Common myeloid progenitor, CD34-positive (primary cell): ENCODE results near the gene NPIPA5.
"Not testable (repeated sequence)": the region's sequence is repeated elsewhere in the genome, so short reads cannot be mapped to it uniquely, and the experiment has no call there.

Source experiments
- CTCF ChIA-PET: fragments of 350-600 bp; sonication (Branson Sonifier 250); formaldehyde crosslinking; loops from one replicate; lab custom pipeline; 2021; ENCODE audit warnings: antibody characterized with exemption; lab: Charles Lee
- POLR2A ChIA-PET: fragments of 350-600 bp; sonication (Branson Sonifier 250); formaldehyde crosslinking; loops from one replicate; lab custom pipeline; 2021; ENCODE audit warnings: antibody characterized with exemption; lab: Charles Lee
- DNase-seq, 3 donors: peaks; one replicate each; pipeline versions ENCODE4 v3.0.0 to v3.0.0-alpha.2; 2013
- H3K27ac ChIP-seq, 2 experiments: 1 replicate in 1 of 2; 2 replicates in 1 of 2; pipeline ENCODE4 v1.7.0; 2013; ENCODE audit warnings: inconsistent platforms in 2 of 2, low read length in 2 of 2, mild to moderate bottlenecking in 2 of 2, low read depth in 1 of 2, moderate library complexity in 1 of 2; ENCODE audit not compliant: severe bottlenecking in 2 of 2, insufficient read depth in 1 of 2, poor library complexity in 1 of 2
- H3K27me3 ChIP-seq, 5 experiments: replicated peaks in 2 of 5; 1 replicate in 3 of 5; 2 replicates in 2 of 5; pipeline versions ENCODE4 v1.6.1 to v1.7.0; 2013; ENCODE audit warnings: low read length in 4 of 5, mild to moderate bottlenecking in 2 of 5, moderate library complexity in 2 of 5, inconsistent platforms in 1 of 5; ENCODE audit not compliant: insufficient read depth in 5 of 5, control insufficient read depth in 4 of 5
- H3K36me3 ChIP-seq, 4 experiments: 1 replicate in 2 of 4; 2 replicates in 2 of 4; pipeline versions ENCODE4 v1.6.1 to v1.7.0; 2013; ENCODE audit warnings: low read length in 3 of 4, control low read depth in 1 of 4, mild to moderate bottlenecking in 1 of 4; ENCODE audit not compliant: control insufficient read depth in 4 of 4, insufficient read depth in 4 of 4
- H3K4me1 ChIP-seq, 4 experiments: 1 replicate in 3 of 4; 2 replicates in 1 of 4; pipeline versions ENCODE4 v1.6.1 to v1.7.1; 2013; ENCODE audit warnings: low read length in 3 of 4, mild to moderate bottlenecking in 3 of 4, control low read depth in 1 of 4, inconsistent platforms in 1 of 4, moderate library complexity in 1 of 4; ENCODE audit not compliant: control insufficient read depth in 4 of 4, insufficient read depth in 4 of 4; ENCODE audit errors: control extremely low read depth in 1 of 4
- H3K4me3 ChIP-seq, 7 experiments: 1 replicate in 4 of 7; 2 replicates in 3 of 7; pipeline versions ENCODE4 v1.5.1 to v1.7.0; 2013; ENCODE audit warnings: mild to moderate bottlenecking in 7 of 7, low read length in 6 of 7, moderate library complexity in 6 of 7, inconsistent platforms in 2 of 7, low read depth in 2 of 7, control low read depth in 1 of 7; ENCODE audit not compliant: insufficient read depth in 4 of 7, control insufficient read depth in 1 of 7; ENCODE audit errors: extremely low read depth in 1 of 7
- H3K9me3 ChIP-seq, 5 experiments: 1 replicate in 4 of 5; 2 replicates in 1 of 5; pipeline versions ENCODE4 v1.6.1 to v1.7.1; 2013; ENCODE audit warnings: low read length in 4 of 5, mild to moderate bottlenecking in 2 of 5, inconsistent platforms in 1 of 5, low read depth in 1 of 5, moderate library complexity in 1 of 5; ENCODE audit not compliant: control insufficient read depth in 4 of 5, insufficient read depth in 2 of 5; ENCODE audit errors: control extremely low read depth in 1 of 5
- WGBS: methylation state at CpG from one replicate; pipeline ENCODE4 v1.1.5; 2013; ENCODE audit not compliant: insufficient coverage; 5-methylcytosine and 5-hydroxymethylcytosine counted together

NPIPA5 gene

GRCh38 chr16:15335609-15336008 is 42.5 kb downstream of the NPIPA5 start:
- H3K9me3 ChIP-seq, POLR2A ChIA-PET, H3K36me3 ChIP-seq, H3K27me3 ChIP-seq, CTCF ChIA-PET, H3K4me3 ChIP-seq, H3K27ac ChIP-seq, DNase-seq, H3K4me1 ChIP-seq: not testable (repeated sequence)
- no CpG with 5 or more reads among the region's 2 CpGs for WGBS

- no CpG with 5 or more reads among the region's 5 CpGs for WGBS
- H3K4me3 ChIP-seq, DNase-seq, H3K9me3 ChIP-seq, H3K36me3 ChIP-seq, H3K27ac ChIP-seq, H3K27me3 ChIP-seq, H3K4me1 ChIP-seq, POLR2A ChIA-PET, CTCF ChIA-PET: not testable (repeated sequence)
Measured at GRCh38 chr16:15333969-15334368, 44.1 kb downstream of the NPIPA5 start.

- CTCF ChIA-PET, DNase-seq, H3K36me3 ChIP-seq, H3K27ac ChIP-seq, POLR2A ChIA-PET, H3K27me3 ChIP-seq, H3K9me3 ChIP-seq, H3K4me3 ChIP-seq, H3K4me1 ChIP-seq: not testable (repeated sequence)
- WGBS, result no CpG with 5 or more reads among the region's 2 CpGs
Measured at GRCh38 chr16:15330978-15331377, 47.1 kb downstream of the NPIPA5 start.

DNA sequence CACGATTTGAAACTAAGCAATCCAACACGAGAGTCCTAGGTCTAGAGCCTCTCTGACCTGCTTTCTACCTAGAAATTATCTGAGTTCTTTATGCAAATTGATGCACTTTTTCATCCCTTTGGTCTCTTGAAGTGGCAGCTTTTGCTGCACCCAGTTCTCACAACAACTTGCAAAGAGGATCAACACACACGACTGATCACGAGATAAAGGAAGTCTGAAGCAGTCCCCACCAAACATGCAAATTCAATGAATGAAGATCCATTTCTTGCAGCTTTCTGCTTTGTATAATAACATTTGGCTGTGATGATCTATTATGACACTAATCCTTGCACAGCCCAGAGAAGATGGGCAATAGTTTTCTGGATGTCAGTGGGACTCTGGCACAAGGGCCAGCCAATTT is 53.1 kb downstream of the NPIPA5 start:
- H3K9me3 ChIP-seq, POLR2A ChIA-PET, DNase-seq, H3K4me3 ChIP-seq, CTCF ChIA-PET, H3K4me1 ChIP-seq, H3K27ac ChIP-seq, H3K27me3 ChIP-seq, H3K36me3 ChIP-seq: not testable (repeated sequence)
- WGBS, result no CpG with 5 or more reads among the region's 4 CpGs

DNA sequence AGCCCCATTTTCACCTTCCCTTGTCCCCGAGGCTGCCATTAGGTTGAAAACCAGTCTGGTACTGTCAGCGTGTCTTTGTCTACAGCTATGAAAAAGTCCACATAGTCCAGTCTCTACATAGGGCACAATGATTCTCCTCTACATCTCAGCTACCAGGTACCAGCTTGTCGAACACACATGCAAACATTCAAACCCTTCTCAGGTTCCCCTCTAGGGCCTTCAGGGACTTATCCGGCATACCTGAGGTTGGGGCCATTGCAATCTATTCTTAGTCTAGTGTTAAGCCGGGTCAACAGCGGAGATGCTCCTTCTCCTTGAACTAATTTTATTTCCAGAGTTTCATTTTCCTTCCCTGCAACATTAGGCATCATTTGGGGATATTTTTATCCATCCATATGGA is 54.7 kb downstream of the NPIPA5 start:
- H3K27ac ChIP-seq, POLR2A ChIA-PET, H3K36me3 ChIP-seq, H3K27me3 ChIP-seq, H3K4me3 ChIP-seq, CTCF ChIA-PET, DNase-seq, H3K4me1 ChIP-seq, H3K9me3 ChIP-seq: not testable (repeated sequence)
- no CpG with 5 or more reads among the region's 6 CpGs for WGBS

DNA sequence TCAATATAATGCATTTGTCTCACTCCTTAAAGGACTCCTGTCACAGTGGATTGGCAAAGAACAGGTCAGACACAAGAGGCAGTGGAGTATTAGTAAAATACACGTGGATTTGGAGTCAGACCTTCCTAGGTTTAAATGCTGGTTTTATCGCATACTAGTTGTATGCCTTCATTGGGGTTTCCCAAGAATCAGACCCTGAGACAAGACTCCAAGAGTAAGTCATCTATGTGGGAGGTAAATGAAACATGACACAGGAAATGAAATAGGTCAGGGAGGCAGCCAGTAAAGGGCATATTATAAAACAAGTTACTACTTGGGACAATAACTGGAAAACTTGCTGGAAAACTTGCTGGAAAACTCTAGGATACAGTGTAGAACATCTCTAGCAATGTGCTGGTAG is 56.9 kb downstream of the NPIPA5 start:
- WGBS, result no CpG with 5 or more reads among the region's 2 CpGs
- H3K4me3 ChIP-seq, H3K4me1 ChIP-seq, H3K27ac ChIP-seq, DNase-seq, H3K9me3 ChIP-seq, H3K27me3 ChIP-seq, POLR2A ChIA-PET, CTCF ChIA-PET, H3K36me3 ChIP-seq: not testable (repeated sequence)

GRCh38 chr16:15314562-15314961 is 63.5 kb downstream of the NPIPA5 start:
- H3K27me3 ChIP-seq, H3K27ac ChIP-seq, H3K4me1 ChIP-seq, CTCF ChIA-PET, H3K36me3 ChIP-seq, H3K9me3 ChIP-seq, H3K4me3 ChIP-seq, POLR2A ChIA-PET, DNase-seq: not testable (repeated sequence)
- WGBS, result no CpG with 5 or more reads among the region's 1 CpG
